Cortex of kidney (tissue), 1 donor: Measurements from ENCODE around the gene UNC93B1.
A peak's percentile ranks its signal among the peaks of the same experiment; 100 is the strongest.
"Not testable (repeated sequence)": the region's sequence is repeated elsewhere in the genome, so short reads cannot be mapped to it uniquely, and the experiment has no call there.

Experiments
- DNase-seq: peaks from one replicate; lab custom pipeline; 2025; lab: John Stamatoyannopoulos, UW

Gene UNC93B1

GRCh38 chr11:67991347-67992121 lies 12.4 kb downstream of the UNC93B1 start:
- not testable (repeated sequence) for DNase-seq

GRCh38 chr11:67990546-67991346 lies 13.2 kb downstream of the UNC93B1 start:
- DNase-seq = not testable (repeated sequence)

GRCh38 chr11:67985302-67985701 lies 18.6 kb downstream of the UNC93B1 start:
- DNase-seq = not testable (repeated sequence)

- DNase-seq = no peak
Observed at GRCh38 chr11:67983951-67984350, 19.9 kb downstream of the UNC93B1 start.

GRCh38 chr11:67982255-67982857 lies 21.5 kb downstream of the UNC93B1 start:
- not testable (repeated sequence) for DNase-seq

- not testable (repeated sequence) for DNase-seq
Observed at GRCh38 chr11:67981226-67981625, 22.7 kb downstream of the UNC93B1 start.

GRCh38 chr11:67978766-67979418 lies 25.0 kb downstream of the UNC93B1 start:
- DNase-seq = not testable (repeated sequence)

- not testable (repeated sequence) for DNase-seq
Observed at GRCh38 chr11:67974746-67975145, 29.2 kb downstream of the UNC93B1 start.

GRCh38 chr11:67965830-67966348 lies 38.0 kb downstream of the UNC93B1 start:
- DNase-seq = not testable (repeated sequence)

- DNase-seq = not testable (repeated sequence)
Observed at GRCh38 chr11:67964746-67965145, 39.2 kb downstream of the UNC93B1 start.

- DNase-seq = not testable (repeated sequence)
Observed at GRCh38 chr11:67963879-67964278, 40.0 kb downstream of the UNC93B1 start.

- not testable (repeated sequence) for DNase-seq
Observed at GRCh38 chr11:67963217-67963616, 40.7 kb downstream of the UNC93B1 start.

- DNase-seq = not testable (repeated sequence)
Observed at GRCh38 chr11:67956236-67956635, 47.7 kb downstream of the UNC93B1 start.

GRCh38 chr11:67955461-67956007 lies 48.4 kb downstream of the UNC93B1 start:
- peak; percentile 14 for DNase-seq

GRCh38 chr11:67954971-67955370 lies 48.9 kb downstream of the UNC93B1 start:
- not testable (repeated sequence) for DNase-seq

GRCh38 chr11:67954251-67954650 lies 49.6 kb downstream of the UNC93B1 start:
- not testable (repeated sequence) for DNase-seq

GRCh38 chr11:67950705-67951104 lies 53.2 kb downstream of the UNC93B1 start:
- DNase-seq = not testable (repeated sequence)

- DNase-seq = not testable (repeated sequence)
Observed at GRCh38 chr11:67947785-67948184, 56.1 kb downstream of the UNC93B1 start.

GRCh38 chr11:67946403-67946802 lies 57.5 kb downstream of the UNC93B1 start:
- not testable (repeated sequence) for DNase-seq

- DNase-seq = not testable (repeated sequence)
Observed at GRCh38 chr11:67943406-67943805, 60.5 kb downstream of the UNC93B1 start.
